Activated CD8-positive, alpha-beta T cell treated with anti-CD3 and anti-CD28 coated beads for 36 hours (primary cell): ENCODE results near the gene COG6. TPM values are rescaled to one million over a fixed set of nuclear protein-coding genes. Genes with fewer than 3 reads are reported as not detected.

ENCODE experiments used
- ATAC-seq: fragments of 200-7000 bp; cut with Tn5 transposase; one replicate; pipeline ENCODE4 v1.10.0; 2021; ENCODE audit warnings: mild to moderate bottlenecking, moderate library complexity
- CTCF ChIA-PET: fragments of 350-600 bp; sonication (Branson Sonifier 250); formaldehyde crosslinking; loops from one replicate; lab custom pipeline; 2021; ENCODE audit warnings: antibody characterized with exemption; lab: Charles Lee
- POLR2A ChIA-PET: fragments of 350-600 bp; sonication (Branson Sonifier 250); formaldehyde crosslinking; loops from one replicate; lab custom pipeline; 2021; ENCODE audit warnings: antibody characterized with exemption; lab: Charles Lee
- DNase-seq: peaks from one replicate; pipeline ENCODE4 v3.0.0-alpha.2; 2020
- H3K27ac Mint-ChIP-seq: one replicate; pipeline ENCODE4 v1.8.0; 2021; ENCODE audit warnings: mild to moderate bottlenecking, mixed read lengths
- H3K27me3 Mint-ChIP-seq: one replicate; pipeline ENCODE4 v1.8.0; 2021; ENCODE audit warnings: mixed read lengths
- H3K36me3 Mint-ChIP-seq: one replicate; pipeline ENCODE4 v1.8.0; 2021; ENCODE audit warnings: low read depth, mixed read lengths
- H3K4me1 Mint-ChIP-seq: one replicate; pipeline ENCODE4 v1.8.0; 2021; ENCODE audit warnings: low read depth, mixed read lengths
- H3K4me3 Mint-ChIP-seq: one replicate; pipeline ENCODE4 v1.8.0; 2021; ENCODE audit warnings: mild to moderate bottlenecking, moderate library complexity, mixed read lengths
- H3K9me3 Mint-ChIP-seq: one replicate; pipeline ENCODE4 v1.8.0; 2021; ENCODE audit warnings: mixed read lengths
- CTCF ChIP-seq: fragments of 200-600 bp; IDR thresholded peaks from one replicate; pipeline ENCODE4 v1.8.0; 2022; ENCODE audit warnings: antibody characterized with exemption, mild to moderate bottlenecking
- intact Hi-C: fragments of 100-400 bp; cut with micrococcal nuclease; formaldehyde crosslinking; loops from one replicate; pipeline ENCODE4 v1.10.0; 2022
- total RNA-seq, 2 experiments: library from RNA; stranded (reverse); gene quantifications; one replicate each; pipeline ENCODE4 v1.2.3, GENCODE V29; 2021

Gene COG6
- total RNA-seq, 2 experiments from 2014 or later: 25.5 to 26.4 TPM

- intact Hi-C loops: no loop called here
- no peak overlapping the region for H3K27ac Mint-ChIP-seq
- no peaks in the 10 kb centered on the region for H3K27me3 Mint-ChIP-seq
Observed at GRCh38 chr13:39780711-39781110, 125.2 kb downstream of the COG6 start.

GRCh38 chr13:39781381-39781780, 125.9 kb downstream of the COG6 start:
- ChIA-PET CTCF (interaction anchor here (1.6 kb wide), 1 partner anchor 86 kb away, joined by 3 read pairs; no protein-coding TSS in a partner anchor), POLR2A (no interaction called here)
- DNase-seq: no peak
- TF ChIP-seq CTCF: no peak
- Mint-ChIP-seq H3K27me3 (no peaks in the 10 kb centered on the region), H3K9me3 (peaks cover 13% of the 10 kb centered on the region), H3K4me3 (no peak overlapping the region), H3K4me1 (peaks cover 46% of the 10 kb centered on the region), H3K36me3 (peaks cover 18% of the 10 kb centered on the region), H3K27ac (no peak overlapping the region)
- intact Hi-C loops: no loop called here
- no peak for ATAC-seq

More at GRCh38 chr13:39780711-39781110, 125.2 kb downstream of the COG6 start:
- Mint-ChIP-seq H3K9me3 (peaks cover 14% of the 10 kb centered on the region), H3K4me1 (peaks cover 51% of the 10 kb centered on the region), H3K4me3 (no peak overlapping the region), H3K36me3 (peaks cover 18% of the 10 kb centered on the region)
- DNase-seq: no peak
- CTCF ChIA-PET: no interaction called here
- POLR2A ChIA-PET: no interaction called here
- no peak for TF ChIP-seq CTCF
- ATAC-seq: no peak

GRCh38 chr13:39783051-39783450, 127.6 kb downstream of the COG6 start:
- Mint-ChIP-seq H3K9me3 (peaks cover 3% of the 10 kb centered on the region), H3K27me3 (no peaks in the 10 kb centered on the region), H3K27ac (no peak overlapping the region), H3K4me1 (peaks cover 39% of the 10 kb centered on the region), H3K4me3 (no peak overlapping the region), H3K36me3 (peaks cover 9% of the 10 kb centered on the region)
- intact Hi-C loops: no loop called here
- ATAC-seq (no peak), DNase-seq (no peak)
- CTCF ChIA-PET: interaction anchor here (0.8 to 1.9 kb wide), 7 partner anchors 12 to 899 kb away, joined by 3 to 6 read pairs (median 4); no protein-coding TSS in a partner anchor
- TF ChIP-seq CTCF: peak; percentile 31
- POLR2A ChIA-PET: no interaction called here

GRCh38 chr13:39784347-39784746, 128.9 kb downstream of the COG6 start:
- TF ChIP-seq CTCF: no peak
- H3K36me3 Mint-ChIP-seq: peaks cover 2% of the 10 kb centered on the region
- CTCF ChIA-PET: interaction anchor here (0.8 to 2.0 kb wide), 3 partner anchors 74 to 898 kb away, joined by 3 to 5 read pairs (median 5); no protein-coding TSS in a partner anchor
- H3K4me3 Mint-ChIP-seq: no peak overlapping the region
- H3K27me3 Mint-ChIP-seq: no peaks in the 10 kb centered on the region
- H3K27ac Mint-ChIP-seq: no peak overlapping the region
- intact Hi-C loops: no loop called here
- ATAC-seq (no peak), DNase-seq (no peak)
- peaks cover 26% of the 10 kb centered on the region for H3K4me1 Mint-ChIP-seq
- POLR2A ChIA-PET: interaction anchor here (0.6 kb wide), 1 partner anchor 42 kb away, joined by 5 read pairs; no protein-coding TSS in a partner anchor
- H3K9me3 Mint-ChIP-seq: peaks cover 5% of the 10 kb centered on the region

- POLR2A ChIA-PET: no interaction called here
- Mint-ChIP-seq H3K36me3 (peaks cover 5% of the 10 kb centered on the region), H3K27me3 (no peaks in the 10 kb centered on the region), H3K4me1 (peaks cover 17% of the 10 kb centered on the region), H3K4me3 (no peak overlapping the region), H3K27ac (no peak overlapping the region), H3K9me3 (peaks cover 10% of the 10 kb centered on the region)
- intact Hi-C loops: no loop called here
- TF ChIP-seq CTCF: no peak
- DNase-seq (no peak), ATAC-seq (no peak)
- CTCF ChIA-PET: interaction anchor here (2.0 kb wide), 1 partner anchor 156 kb away, joined by 5 read pairs; no protein-coding TSS in a partner anchor
Observed at GRCh38 chr13:39786091-39786490, 130.6 kb downstream of the COG6 start.
